Body of pancreas (tissue), 4 donors: ENCODE results near the gene PAM. TPM values are rescaled to one million over a fixed set of nuclear protein-coding genes. Genes with fewer than 3 reads are reported as not detected.

Experiments
- ATAC-seq: fragments of 150-250 bp; one replicate; pipeline ENCODE4 v1.9.1; 2016
- DNase-seq, 4 donors: peaks; one replicate each; pipeline ENCODE4 v3.0.0-alpha.2; 2019
- H3K27ac ChIP-seq, 4 donors: fragments of 200-600 bp; sonication (generic); 1 replicate in 3 of 4; 2 replicates in 1 of 4; pipeline versions ENCODE4 v1.5.1 to v1.6.1; 2016 to 2019; ENCODE audit warnings: mild to moderate bottlenecking in 1 of 4, mixed read lengths in 1 of 4, moderate library complexity in 1 of 4
- H3K27me3 ChIP-seq, 2 donors: fragments of 200-600 bp; sonication (generic); one replicate each; pipeline ENCODE4 v1.6.0; 2016; ENCODE audit warnings: mild to moderate bottlenecking in 1 of 2
- H3K36me3 ChIP-seq, 2 donors: fragments of 200-600 bp; sonication (generic); replicated peaks in 1 of 2; 2 replicates each; pipeline ENCODE4 v1.5.1; 2016; ENCODE audit warnings: low read depth in 2 of 2; ENCODE audit not compliant: insufficient read depth in 1 of 2
- H3K4me1 ChIP-seq: fragments of 200-600 bp; sonication (generic); one replicate; pipeline ENCODE4 v1.6.0; 2016
- H3K4me3 ChIP-seq, 2 donors: fragments of 200-600 bp; sonication (generic); 1 replicate in 1 of 2; 2 replicates in 1 of 2; pipeline ENCODE4 v1.5.1; 2016 to 2019
- H3K9me3 ChIP-seq, 3 donors: fragments of 200-600 bp; sonication (generic); 1 replicate in 2 of 3; 2 replicates in 1 of 3; pipeline ENCODE4 v1.5.1; 2016
- POLR2A ChIP-seq, 3 donors: fragments of 450-650 bp; IDR thresholded peaks; one replicate each; pipeline ENCODE4 v1.6.1; 2016; ENCODE audit warnings: antibody characterized with exemption in 3 of 3, mild to moderate bottlenecking in 2 of 3
- WGBS, 2 donors: methylation state at CpG; one replicate each; pipeline ENCODE4 v1.1.5; 2017; 5-methylcytosine and 5-hydroxymethylcytosine counted together
- intact Hi-C: fragments of 100-400 bp; cut with DNase I; formaldehyde crosslinking; loops from one replicate; pipeline ENCODE4 v1.15.1; 2023
- total RNA-seq, 2 donors: library from RNA; depleted of rRNA; stranded (reverse); fragments of >200 nt; gene quantifications; one replicate each; pipeline ENCODE4 v1.1.0, GENCODE V29; 2016
- TF ChIP-seq, protein P1 (sequence below), 7 experiments: fragments of 450-650 bp in 4 of 7; fragments of 200-600 bp in 3 of 7; sonication (generic) in 3 of 7; IDR thresholded peaks; one replicate each; pipeline ENCODE4 v1.5.1; 2016 to 2019; ENCODE audit warnings: antibody characterized with exemption in 7 of 7

PAM gene
- total RNA-seq, 2 donors from 2014 or later: 75.2 to 111 TPM

DNA sequence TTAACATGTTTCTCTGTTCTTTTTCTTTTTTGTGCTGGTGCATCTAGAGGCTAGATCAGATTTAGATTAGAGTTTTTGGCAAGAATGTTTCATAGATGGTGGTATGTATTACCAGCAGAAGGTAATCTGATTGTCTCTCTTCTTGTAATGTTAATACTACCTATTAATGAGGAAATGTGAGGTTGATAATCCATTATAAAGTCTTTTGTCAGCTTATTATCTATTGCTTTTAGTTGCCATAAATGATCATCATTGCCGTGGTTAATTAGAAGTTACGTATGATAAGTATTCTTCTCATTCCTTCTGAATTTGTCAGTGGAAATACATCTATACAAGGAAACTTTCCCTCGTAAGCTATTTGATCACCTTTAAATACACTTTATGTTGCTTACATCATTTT is 135.0 kb downstream of the PAM start:
- H3K27ac ChIP-seq: no peak overlapping the region
- ATAC-seq (no peak), DNase-seq (no peak)
- intact Hi-C loops: no loop called here
- 96 to 97% methylated on average over 3 of the region's 3 CpGs for WGBS, 2 donors
- TF ChIP-seq POLR2A (IDR thresholded peaks at IDR 0.05): no peak
- TF ChIP-seq, protein P1, sequence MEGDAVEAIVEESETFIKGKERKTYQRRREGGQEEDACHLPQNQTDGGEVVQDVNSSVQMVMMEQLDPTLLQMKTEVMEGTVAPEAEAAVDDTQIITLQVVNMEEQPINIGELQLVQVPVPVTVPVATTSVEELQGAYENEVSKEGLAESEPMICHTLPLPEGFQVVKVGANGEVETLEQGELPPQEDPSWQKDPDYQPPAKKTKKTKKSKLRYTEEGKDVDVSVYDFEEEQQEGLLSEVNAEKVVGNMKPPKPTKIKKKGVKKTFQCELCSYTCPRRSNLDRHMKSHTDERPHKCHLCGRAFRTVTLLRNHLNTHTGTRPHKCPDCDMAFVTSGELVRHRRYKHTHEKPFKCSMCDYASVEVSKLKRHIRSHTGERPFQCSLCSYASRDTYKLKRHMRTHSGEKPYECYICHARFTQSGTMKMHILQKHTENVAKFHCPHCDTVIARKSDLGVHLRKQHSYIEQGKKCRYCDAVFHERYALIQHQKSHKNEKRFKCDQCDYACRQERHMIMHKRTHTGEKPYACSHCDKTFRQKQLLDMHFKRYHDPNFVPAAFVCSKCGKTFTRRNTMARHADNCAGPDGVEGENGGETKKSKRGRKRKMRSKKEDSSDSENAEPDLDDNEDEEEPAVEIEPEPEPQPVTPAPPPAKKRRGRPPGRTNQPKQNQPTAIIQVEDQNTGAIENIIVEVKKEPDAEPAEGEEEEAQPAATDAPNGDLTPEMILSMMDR (IDR thresholded peaks at IDR 0.05): no peak
- H3K27me3 ChIP-seq: no peaks in the 10 kb centered on the region
- no peaks in the 10 kb centered on the region for H3K9me3 ChIP-seq
- no peak overlapping the region for H3K4me3 ChIP-seq
- no peaks in the 10 kb centered on the region for H3K36me3 ChIP-seq
- H3K4me1 ChIP-seq: no peaks in the 10 kb centered on the region

GRCh38 chr5:102891175-102891574 is 136.1 kb downstream of the PAM start:
- TF ChIP-seq, protein P1 (IDR thresholded peaks at IDR 0.05): no peak
- TF ChIP-seq POLR2A (IDR thresholded peaks at IDR 0.05): no peak
- no peaks in the 10 kb centered on the region for H3K9me3 ChIP-seq
- DNase-seq (no peak), ATAC-seq (no peak)
- H3K4me3 ChIP-seq: no peak overlapping the region
- H3K27ac ChIP-seq: no peak overlapping the region
- no peaks in the 10 kb centered on the region for H3K27me3 ChIP-seq
- intact Hi-C loops: no loop called here
- no peaks in the 10 kb centered on the region for H3K36me3 ChIP-seq
- WGBS, 2 donors: 77 to 92% methylated on average over 3 of the region's 3 CpGs
- H3K4me1 ChIP-seq: no peaks in the 10 kb centered on the region

DNA sequence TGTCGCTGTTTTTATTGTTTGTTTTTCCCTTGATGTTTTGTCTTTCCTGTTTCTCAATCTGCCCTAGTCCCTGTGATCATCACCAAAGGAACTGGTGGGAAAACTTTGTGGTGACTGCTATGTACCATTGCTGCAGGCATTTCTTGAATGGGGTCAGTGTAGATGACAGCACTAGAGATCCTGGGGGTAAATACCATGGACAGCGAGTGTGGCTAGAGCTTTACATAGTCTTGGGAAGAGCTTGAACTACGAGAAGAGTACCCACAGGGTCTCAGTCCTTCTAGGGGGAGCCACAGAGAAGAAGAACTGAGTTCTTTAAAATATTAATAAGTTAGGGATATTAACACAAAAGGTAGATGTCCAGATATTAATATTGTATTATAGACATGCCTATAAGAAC is 138.8 kb downstream of the PAM start:
- H3K4me3 ChIP-seq: no peak overlapping the region
- H3K36me3 ChIP-seq: no peaks in the 10 kb centered on the region
- 96 to 97% methylated on average over 3 of the region's 3 CpGs for WGBS, 2 donors
- ATAC-seq (no peak), DNase-seq (no peak)
- no peaks in the 10 kb centered on the region for H3K9me3 ChIP-seq
- intact Hi-C loops: no loop called here
- TF ChIP-seq, protein P1 (IDR thresholded peaks at IDR 0.05): no peak
- no peak for TF ChIP-seq POLR2A (IDR thresholded peaks at IDR 0.05)
- H3K27me3 ChIP-seq: no peaks in the 10 kb centered on the region
- H3K27ac ChIP-seq: no peak overlapping the region
- no peaks in the 10 kb centered on the region for H3K4me1 ChIP-seq

DNA sequence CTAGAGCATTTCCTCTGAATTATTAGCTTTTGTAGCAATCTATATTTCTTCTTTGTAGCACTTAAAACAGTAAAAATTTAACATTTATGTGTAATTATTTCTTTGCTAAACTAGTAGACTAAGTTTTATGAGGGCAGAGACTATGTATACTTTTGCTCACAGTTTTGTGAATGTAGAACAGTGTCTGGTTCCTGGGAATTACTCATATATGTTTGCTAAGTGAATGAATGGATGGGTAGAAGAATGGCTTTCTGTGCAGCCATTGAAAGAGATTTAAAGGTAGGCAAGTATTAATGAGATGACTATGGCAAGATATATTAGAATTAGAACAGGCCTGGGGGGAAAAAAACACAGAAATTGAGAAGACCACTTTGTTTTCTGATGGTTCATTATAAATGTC is 140.1 kb downstream of the PAM start:
- Histone ChIP-seq H3K9me3 (no peaks in the 10 kb centered on the region), H3K27me3 (no peaks in the 10 kb centered on the region), H3K27ac (no peak overlapping the region), H3K4me1 (no peaks in the 10 kb centered on the region), H3K4me3 (no peak overlapping the region), H3K36me3 (no peaks in the 10 kb centered on the region)
- TF ChIP-seq POLR2A (IDR thresholded peaks at IDR 0.05): no peak
- TF ChIP-seq, protein P1 (IDR thresholded peaks at IDR 0.05): no peak
- no peak for ATAC-seq
- intact Hi-C loops: no loop called here
- DNase-seq: no peak

DNA sequence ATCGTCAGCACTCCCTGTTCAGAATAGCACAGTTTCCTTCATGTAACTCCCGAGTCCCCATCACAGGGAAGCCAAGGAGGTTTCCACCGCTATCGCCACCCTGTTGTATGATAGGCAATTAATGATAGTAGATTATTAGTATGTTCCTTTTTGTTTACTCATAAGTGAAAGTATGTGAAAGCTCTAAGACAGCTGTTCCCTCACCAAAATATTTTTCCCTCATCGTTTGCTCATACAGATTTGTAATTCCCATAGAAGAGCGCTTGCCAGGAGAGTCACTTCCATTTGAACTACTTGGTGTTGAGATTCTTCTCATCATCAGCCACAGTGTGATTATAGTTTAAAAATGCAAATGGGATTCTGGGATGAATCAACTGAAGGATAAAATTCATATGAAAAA is 140.9 kb downstream of the PAM start:
- ATAC-seq (no peak), DNase-seq (no peak)
- 97 to 99% methylated on average over 6 of the region's 6 CpGs for WGBS, 2 donors
- Histone ChIP-seq H3K4me3 (no peak overlapping the region), H3K27me3 (no peaks in the 10 kb centered on the region), H3K4me1 (no peaks in the 10 kb centered on the region), H3K9me3 (no peaks in the 10 kb centered on the region), H3K36me3 (no peaks in the 10 kb centered on the region), H3K27ac (no peak overlapping the region)
- TF ChIP-seq POLR2A (IDR thresholded peaks at IDR 0.05): no peak
- TF ChIP-seq, protein P1 (IDR thresholded peaks at IDR 0.05): no peak
- intact Hi-C loops: no loop called here
